ENCODE measurements around the gene KCNN2.

The KCNN2 gene

DNA sequence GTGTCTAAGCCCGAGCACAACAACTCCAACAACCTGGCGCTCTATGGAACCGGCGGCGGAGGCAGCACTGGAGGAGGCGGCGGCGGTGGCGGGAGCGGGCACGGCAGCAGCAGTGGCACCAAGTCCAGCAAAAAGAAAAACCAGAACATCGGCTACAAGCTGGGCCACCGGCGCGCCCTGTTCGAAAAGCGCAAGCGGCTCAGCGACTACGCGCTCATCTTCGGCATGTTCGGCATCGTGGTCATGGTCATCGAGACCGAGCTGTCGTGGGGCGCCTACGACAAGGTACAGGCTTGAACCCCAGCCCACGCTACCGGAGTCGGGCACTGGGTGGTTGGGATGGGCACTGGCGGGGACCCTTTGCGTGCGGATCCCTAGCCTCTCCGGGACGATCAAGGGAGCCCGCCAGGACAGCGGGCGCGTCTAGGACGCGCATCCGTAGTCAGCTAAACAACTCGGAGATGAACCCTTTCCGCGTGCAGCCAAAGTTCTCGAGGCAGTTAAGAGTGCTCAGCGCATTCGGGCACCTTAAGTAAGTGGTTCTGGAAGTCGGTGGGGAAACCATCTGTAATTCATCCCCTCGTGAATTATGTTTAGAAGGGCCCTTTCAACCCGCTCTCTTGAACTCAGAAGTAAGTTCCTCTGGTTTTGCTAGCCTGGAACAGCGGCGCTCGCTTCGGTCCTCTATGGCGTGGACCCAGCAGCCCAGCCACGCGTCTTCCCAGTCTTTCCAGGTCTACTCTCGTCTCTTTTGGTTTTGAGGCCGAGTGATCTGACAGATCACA is 1.3 kb downstream of the KCNN2 start:
- DNase-seq = no peak

DNA sequence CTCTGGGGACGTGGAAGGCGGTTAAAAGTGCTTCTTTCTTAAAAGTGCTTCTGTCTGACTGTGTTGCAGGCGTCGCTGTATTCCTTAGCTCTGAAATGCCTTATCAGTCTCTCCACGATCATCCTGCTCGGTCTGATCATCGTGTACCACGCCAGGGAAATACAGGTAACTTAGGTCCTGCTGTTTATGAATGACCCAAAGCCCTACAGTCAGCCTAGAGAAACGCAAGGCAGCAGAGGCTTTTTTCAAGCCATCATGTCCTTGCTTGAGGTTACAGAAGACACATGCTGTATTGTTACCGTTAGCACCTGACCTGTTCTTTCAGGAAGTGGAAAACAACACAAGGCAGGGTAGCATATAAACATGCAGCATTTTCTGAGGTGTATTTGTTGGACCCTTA is 2.0 kb downstream of the KCNN2 start:
- DNase-seq = no peak

DNA sequence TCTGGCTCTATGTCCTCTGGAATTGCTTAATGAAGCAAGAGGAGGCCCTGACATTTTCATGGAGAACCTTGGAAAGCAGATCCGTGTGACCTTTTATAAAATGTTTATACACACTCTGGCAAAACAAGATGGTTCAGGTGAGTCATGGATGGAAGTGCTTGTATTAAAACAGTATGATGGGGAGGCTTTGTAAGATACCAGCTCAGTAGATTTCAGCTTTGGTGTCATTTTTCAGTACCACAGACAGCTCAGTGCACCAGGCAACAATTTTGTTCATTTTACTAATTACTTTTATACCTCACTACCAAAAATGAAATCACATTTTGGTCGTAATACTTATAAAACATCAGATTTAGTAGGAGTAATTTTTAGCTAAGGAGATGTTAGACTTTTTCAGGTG is 5.2 kb downstream of the KCNN2 start:
- DNase-seq = no peak

DNA sequence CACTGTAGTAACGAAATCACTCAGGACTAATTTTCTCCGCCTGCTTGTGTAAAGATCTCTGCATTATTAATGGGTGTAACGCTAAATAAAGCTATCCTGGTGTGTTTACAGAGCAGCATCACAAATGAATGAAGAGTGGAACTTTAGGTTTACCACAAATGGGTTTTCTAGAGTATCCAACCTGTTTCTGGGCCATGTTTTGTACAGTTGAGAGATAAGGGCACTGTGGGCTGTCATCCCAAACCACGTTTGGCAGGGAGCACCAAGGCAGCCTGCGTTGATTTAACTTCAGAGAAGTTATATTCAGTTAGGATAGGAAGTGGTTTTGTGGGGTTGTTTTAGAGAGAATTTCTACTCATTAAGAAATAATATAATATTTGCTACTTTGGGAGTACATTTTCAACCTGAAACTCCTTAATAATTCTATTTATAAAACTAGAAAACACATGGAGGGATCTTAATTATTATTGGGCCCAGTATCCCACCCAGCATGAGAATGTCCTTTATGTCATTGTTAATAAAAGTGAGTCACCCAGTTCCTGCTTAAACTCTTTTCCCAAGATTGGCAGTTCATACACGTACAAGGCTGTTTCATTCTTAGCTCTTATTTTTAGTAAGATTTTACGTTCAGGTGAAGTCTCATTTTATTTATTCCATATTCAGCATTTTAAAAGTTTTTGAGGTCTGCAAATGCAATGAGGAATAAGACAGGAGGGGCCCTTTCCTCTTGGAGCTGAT is 8.0 kb downstream of the KCNN2 start:
- DNase-seq = no peak

DNA sequence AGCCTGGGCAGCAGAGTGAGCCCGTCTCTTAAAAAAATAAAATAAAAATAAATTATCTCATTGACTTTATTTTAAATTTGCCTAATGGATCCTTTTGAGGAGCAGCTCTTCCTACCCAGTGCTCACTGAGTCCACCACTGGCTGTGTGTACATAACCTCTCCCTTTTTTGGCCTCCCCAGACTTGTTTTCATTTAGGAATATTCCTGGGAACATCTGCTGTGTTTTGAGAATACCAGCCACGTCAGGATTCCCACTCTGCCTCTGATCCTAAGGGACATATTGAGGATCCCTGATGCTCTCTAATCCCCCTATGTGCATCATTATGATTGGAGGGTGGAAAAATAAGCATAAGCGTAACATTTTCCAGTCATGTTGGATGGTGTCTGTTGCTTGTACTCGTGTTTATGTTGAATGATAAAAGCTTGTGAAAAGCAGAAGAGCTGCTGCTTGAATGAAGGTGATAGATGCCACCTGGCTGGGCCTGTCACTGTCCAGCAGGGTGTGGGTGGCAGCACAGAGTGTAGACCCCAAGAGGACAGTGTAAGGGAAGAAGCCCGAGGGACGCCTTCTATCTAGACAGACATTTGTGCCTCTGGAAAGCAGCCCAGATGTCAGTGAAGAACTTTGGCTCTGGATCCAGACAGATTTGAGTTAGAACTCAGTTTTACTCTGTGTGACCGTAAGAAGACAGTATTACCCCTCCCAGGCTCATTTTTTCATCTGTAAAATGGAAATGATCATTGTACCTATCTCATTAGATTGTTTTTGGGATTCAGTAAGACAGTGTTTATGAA is 15.4 kb downstream of the KCNN2 start:
- DNase-seq = no peak

DNA sequence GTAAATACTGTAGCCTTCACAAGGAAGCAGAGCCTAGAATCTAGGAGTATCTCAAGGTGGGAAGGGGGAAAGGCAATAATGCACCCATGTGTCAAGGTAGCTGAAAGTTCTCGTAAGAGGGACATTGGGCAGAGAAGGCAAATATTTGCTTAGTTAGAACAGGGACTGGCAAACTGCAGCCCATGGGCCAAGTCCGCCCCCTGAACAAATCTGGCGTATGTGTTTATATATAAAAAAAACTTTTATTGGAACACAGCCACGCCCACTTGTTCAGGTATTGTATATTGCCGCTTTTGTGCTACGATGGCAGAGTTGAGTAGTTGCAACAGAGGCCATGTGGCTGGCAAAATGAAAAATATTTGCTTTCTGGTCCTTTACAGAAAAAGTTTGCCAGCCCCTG is 16.1 kb downstream of the KCNN2 start:
- DNase-seq = no peak

GRCh38 chr5:114380721-114381120 is 18.9 kb downstream of the KCNN2 start:
- no peak for DNase-seq

- no peak for DNase-seq
Observed at GRCh38 chr5:114387433-114387832, 25.6 kb downstream of the KCNN2 start.

- no peak for DNase-seq
Observed at GRCh38 chr5:114390431-114390830, 28.6 kb downstream of the KCNN2 start.

DNA sequence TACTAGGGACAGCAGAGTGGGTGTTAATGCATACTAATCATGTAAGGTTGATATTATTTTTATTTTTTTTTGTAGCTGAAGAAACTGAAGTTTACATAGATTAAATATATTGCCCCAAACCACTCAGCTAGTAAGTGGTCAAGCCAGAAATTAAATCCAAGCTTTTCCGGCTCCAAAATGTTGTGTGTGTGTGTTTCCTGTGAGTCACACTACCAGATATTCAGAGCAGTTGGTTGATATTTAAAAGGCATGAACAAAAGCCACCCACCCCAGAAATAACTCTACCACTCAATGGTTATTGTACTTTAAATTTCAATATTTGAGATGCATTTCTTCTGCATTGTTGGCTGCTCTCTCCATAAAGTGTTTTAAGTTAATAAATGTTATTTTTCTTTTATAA is 29.5 kb downstream of the KCNN2 start:
- DNase-seq = no peak

- DNase-seq = no peak
Observed at GRCh38 chr5:114393159-114393558, 31.3 kb downstream of the KCNN2 start.

DNA sequence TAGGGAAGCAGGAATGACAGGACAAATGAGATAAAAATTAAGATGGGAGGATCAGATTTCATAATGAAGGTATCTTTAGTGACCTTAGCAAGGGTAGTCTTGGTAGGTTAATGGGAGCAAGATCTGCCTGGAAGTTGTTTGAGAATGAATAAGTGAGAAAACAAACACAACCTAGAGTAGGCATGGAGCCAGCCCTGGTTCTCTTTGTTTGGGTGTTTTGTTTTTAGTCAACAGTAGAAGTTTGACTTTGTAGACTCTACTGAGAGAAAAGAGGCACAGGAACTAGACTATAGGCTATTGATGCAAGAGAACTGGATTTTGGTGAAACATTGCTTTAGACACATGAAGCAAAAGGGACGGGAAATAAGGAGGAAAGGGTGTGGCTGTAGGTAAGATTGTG is 40.3 kb downstream of the KCNN2 start:
- DNase-seq = no peak

- no peak for DNase-seq
Observed at GRCh38 chr5:114407783-114408182, 45.9 kb downstream of the KCNN2 start.

- DNase-seq = no peak
Observed at GRCh38 chr5:114408847-114409246, 47.0 kb downstream of the KCNN2 start.

DNA sequence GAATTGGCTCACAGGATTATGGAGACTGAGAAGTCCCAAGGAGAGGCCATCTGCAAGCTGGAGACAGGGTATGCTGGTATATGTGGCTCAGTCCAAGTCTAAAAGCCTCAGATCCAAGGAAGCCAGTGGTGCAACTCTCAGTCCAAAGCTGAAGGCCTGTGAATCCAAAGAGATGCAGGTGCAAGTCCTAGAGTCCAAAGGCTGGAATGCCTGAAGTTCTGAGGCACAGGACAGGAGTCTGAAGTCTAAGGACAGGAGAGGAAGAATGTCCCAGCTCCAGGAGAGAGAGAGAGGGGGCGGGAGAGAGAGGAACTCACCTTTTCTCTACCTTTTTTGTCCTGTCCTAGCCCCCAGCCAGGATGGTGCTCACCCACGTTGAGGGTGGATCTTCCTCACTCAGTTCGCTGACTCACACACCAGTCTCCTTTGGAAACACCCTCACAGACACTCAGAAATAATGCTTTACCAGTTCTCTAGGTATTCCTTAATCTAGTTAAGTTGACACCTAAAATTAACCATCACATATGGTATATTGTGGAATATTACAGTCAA is 49.6 kb downstream of the KCNN2 start:
- DNase-seq = no peak

DNA sequence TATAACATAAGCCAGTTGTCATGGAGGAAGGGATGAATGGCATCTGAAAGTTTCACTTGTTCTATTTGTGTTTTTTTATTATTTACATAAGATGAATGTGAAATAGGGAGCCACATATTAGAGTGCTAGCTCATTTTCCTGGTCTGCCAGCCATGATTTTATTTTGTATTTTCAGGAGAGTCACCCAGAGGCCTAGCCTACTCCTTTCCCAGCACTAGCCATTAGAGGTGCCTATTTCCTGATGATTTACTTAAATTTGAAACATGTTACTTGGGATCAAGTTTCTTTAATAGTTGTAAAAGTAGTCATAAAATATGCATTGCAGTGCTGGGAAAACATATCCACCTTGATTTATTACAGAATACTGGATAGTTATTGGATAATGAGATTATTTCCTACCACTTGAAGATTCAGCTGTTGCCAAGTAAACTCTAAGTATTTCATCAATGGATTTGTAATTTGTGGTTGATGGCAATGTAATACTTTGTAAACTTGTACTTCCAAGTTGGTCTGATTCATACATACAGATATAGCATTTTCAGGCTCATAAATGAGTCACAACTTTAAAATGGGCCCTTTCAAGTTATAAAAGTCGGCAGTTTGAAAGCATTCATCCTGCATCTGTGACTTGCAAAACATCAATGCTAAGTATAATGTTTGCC is 50.8 kb downstream of the KCNN2 start:
- no peak for DNase-seq

- DNase-seq = no peak
Observed at GRCh38 chr5:114415760-114416159, 53.9 kb downstream of the KCNN2 start.

DNA sequence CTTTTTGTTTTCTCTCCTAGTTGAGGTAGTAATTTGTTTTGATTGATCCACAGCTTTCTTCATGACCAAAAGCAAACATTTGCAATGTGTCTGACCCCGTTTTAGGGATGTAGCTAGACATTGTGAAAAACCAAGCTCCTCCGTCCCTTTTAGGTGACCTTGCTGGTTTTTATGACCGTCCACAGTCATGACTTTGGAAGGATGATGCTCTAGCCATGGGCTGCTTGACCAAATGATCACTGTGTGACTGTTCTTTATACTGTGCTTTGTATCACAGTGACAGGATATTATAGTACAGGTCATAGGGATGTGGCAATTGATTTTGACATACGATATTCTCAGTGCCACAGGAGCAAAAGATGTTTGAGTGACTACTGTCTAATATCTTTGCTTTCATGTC is 54.4 kb downstream of the KCNN2 start:
- DNase-seq = no peak

- no peak for DNase-seq
Observed at GRCh38 chr5:114417519-114417918, 55.6 kb downstream of the KCNN2 start.

- no peak for DNase-seq
Observed at GRCh38 chr5:114418176-114419066, 56.6 kb downstream of the KCNN2 start.

- DNase-seq = no peak
Observed at GRCh38 chr5:114419067-114419388, 57.2 kb downstream of the KCNN2 start.

- DNase-seq = no peak
Observed at GRCh38 chr5:114419959-114420358, 58.1 kb downstream of the KCNN2 start.

Measured in GOT3 (cell line).